IMR-90 (cell line): ENCODE data around the gene SLC43A2.

Source experiments
- BHLHE40 ChIP-seq: fragments of 150-350 bp; IDR thresholded peaks from 2 replicates; pipeline ENCODE4 v1.6.1; 2016; ENCODE audit warnings: mild to moderate bottlenecking, low read depth, low read length
- MAFK ChIP-seq: IDR thresholded peaks from 2 replicates; pipeline ENCODE4 v1.6.1; 2012; ENCODE audit warnings: low read depth, low read length, improper control_type of control experiment
- MAZ ChIP-seq: IDR thresholded peaks from 2 replicates; pipeline ENCODE4 v1.6.1; 2012; ENCODE audit warnings: low read depth, mild to moderate bottlenecking, low read length, improper control_type of control experiment, moderate library complexity, borderline replicate concordance
- POLR2A ChIP-seq: IDR thresholded peaks from 2 replicates; pipeline ENCODE4 v1.6.1; 2012; ENCODE audit warnings: mild to moderate bottlenecking, low read depth, low read length
- RAD21 ChIP-seq: IDR thresholded peaks from 2 replicates; pipeline ENCODE4 v1.6.1; 2012; ENCODE audit warnings: low read length, improper control_type of control experiment
- RFX5 ChIP-seq: IDR thresholded peaks from 2 replicates; pipeline ENCODE4 v1.8.0; 2012; ENCODE audit warnings: low read depth, mild to moderate bottlenecking, low read length, moderate library complexity
- SMC3 ChIP-seq: fragments of 150-350 bp; IDR thresholded peaks from 2 replicates; pipeline ENCODE4 v1.6.1; 2016; ENCODE audit warnings: low read depth, mild to moderate bottlenecking, antibody characterized with exemption, low read length, moderate library complexity
- TF ChIP-seq, protein P1 (sequence below): conservative IDR thresholded peaks from 2 replicates; pipeline ENCODE4 v1.5.1; 2012; ENCODE audit warnings: mild to moderate bottlenecking, low read depth, low read length, improper control_type of control experiment

DNA sequence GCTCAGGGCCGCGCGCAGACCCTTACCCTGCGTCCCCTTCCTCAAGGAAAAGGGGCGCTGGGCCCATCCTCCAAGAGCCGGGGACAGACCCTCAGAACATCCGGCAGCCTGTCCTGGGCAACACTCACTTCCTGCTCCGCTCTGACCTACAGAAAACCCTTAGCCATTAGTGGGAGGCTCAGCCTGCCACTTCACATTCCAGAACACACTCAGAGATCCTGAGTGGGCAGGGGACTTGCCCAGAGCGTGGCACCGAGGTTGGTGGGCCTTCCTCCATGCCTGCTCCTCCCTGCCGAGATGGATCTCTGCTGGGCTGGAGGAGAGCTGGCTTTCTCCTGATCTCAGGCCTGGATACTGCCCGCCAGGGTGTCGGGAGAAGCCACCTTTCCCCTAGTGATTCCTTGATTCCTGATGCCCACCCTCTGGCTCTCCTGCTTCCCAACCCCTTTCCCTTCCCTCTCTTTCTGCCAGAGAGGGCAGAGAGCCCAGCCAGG is 15.4 kb upstream of the SLC43A2 start:
- TF ChIP-seq, protein P1, sequence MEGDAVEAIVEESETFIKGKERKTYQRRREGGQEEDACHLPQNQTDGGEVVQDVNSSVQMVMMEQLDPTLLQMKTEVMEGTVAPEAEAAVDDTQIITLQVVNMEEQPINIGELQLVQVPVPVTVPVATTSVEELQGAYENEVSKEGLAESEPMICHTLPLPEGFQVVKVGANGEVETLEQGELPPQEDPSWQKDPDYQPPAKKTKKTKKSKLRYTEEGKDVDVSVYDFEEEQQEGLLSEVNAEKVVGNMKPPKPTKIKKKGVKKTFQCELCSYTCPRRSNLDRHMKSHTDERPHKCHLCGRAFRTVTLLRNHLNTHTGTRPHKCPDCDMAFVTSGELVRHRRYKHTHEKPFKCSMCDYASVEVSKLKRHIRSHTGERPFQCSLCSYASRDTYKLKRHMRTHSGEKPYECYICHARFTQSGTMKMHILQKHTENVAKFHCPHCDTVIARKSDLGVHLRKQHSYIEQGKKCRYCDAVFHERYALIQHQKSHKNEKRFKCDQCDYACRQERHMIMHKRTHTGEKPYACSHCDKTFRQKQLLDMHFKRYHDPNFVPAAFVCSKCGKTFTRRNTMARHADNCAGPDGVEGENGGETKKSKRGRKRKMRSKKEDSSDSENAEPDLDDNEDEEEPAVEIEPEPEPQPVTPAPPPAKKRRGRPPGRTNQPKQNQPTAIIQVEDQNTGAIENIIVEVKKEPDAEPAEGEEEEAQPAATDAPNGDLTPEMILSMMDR = no peak
- TF ChIP-seq POLR2A = no peak
- no peak for TF ChIP-seq MAFK
- TF ChIP-seq RAD21 = no peak
- no peak for TF ChIP-seq BHLHE40
- TF ChIP-seq MAZ = no peak
- no peak for TF ChIP-seq SMC3
- TF ChIP-seq RFX5 = no peak
